Colonic mucosa (tissue), 4 donors: Measurements from ENCODE around the gene RASSF7. TPM values are rescaled to one million over a fixed set of nuclear protein-coding genes. Genes with fewer than 3 reads are reported as not detected.

Experiments
- DNase-seq: peaks from one replicate; pipeline ENCODE4 v3.0.0-alpha.2; 2020
- H3K27ac ChIP-seq: fragments of 200-600 bp; one replicate; pipeline ENCODE4 v1.8.0; 2021
- H3K27me3 ChIP-seq: fragments of 200-600 bp; one replicate; pipeline ENCODE4 v1.8.0; 2021
- H3K36me3 ChIP-seq: fragments of 200-600 bp; one replicate; pipeline ENCODE4 v1.8.0; 2021
- H3K4me1 ChIP-seq: fragments of 200-600 bp; one replicate; pipeline ENCODE4 v1.8.0; 2021; ENCODE audit warnings: mild to moderate bottlenecking
- H3K4me3 ChIP-seq: fragments of 200-600 bp; one replicate; pipeline ENCODE4 v1.8.0; 2021
- H3K9ac ChIP-seq, 2 donors: one replicate each; pipeline ENCODE4 v1.7.0; 2013; ENCODE audit warnings: control low read depth in 2 of 2, low read depth in 2 of 2, low read length in 2 of 2
- H3K9me3 ChIP-seq: fragments of 200-600 bp; one replicate; pipeline ENCODE4 v1.8.0; 2021
- CTCF ChIP-seq: fragments of 200-600 bp; IDR thresholded peaks from one replicate; pipeline ENCODE4 v1.8.0; 2022; ENCODE audit warnings: antibody characterized with exemption, mild to moderate bottlenecking
- intact Hi-C: fragments of 100-400 bp; cut with DNase I; formaldehyde crosslinking; loops from one replicate; pipeline ENCODE4 v1.14.1; 2022
- total RNA-seq, 2 donors: library from RNA; stranded (reverse); fragmentation: NEBNext Ultra II Directional in 1 of 2; extraction: Animal tissue kit (Norgen Biotek cat#: 25700) in 1 of 2; gene quantifications; one replicate each; pipeline ENCODE4 v1.2.1, GENCODE V29; 2021
- donor health status: healthy.
- donor health status: DM: no; HTN: no; CAD: no.
- donor health status: DM: no; HTN: no; CAD: no.

Gene RASSF7
- total RNA-seq, 2 donors from 2014 or later, result 108 to 139 TPM

DNA sequence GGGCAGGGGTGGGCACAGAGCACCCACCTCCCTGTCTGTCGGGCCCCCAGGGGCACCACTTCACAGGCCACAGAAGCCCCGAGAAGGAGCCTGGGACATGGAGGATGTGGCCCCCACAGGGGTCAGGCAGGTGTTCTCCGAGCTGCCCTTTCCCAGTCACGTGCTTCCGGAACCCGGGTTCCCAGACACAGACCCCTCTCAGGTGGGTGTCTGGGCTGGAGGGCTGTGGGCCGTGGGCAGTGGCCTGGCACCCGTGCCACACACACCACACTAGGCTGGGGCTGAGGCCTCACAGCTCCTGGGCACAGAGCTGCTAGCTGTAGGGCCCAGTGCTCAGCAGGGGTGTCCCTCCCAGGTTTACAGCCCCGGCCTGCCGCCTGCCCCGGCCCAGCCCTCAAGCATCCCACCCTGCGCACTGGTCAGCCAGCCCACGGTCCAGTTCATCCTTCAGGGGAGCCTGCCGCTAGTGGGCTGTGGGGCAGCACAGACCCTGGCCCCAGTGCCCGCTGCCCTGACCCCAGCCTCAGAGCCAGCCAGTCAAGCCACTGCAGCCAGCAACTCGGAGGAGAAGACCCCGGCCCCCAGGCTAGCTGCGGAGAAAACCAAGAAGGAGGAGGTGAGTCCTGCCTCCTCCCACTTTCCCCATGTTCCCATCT is 49.5 kb downstream of the RASSF7 start:
- H3K27ac ChIP-seq, result no peak overlapping the region
- H3K4me3 ChIP-seq, result no peak overlapping the region
- H3K4me1 ChIP-seq, result peaks cover 32% of the 10 kb centered on the region
- no peak for TF ChIP-seq CTCF
- no peak for DNase-seq
- no peaks in the 10 kb centered on the region for H3K9me3 ChIP-seq
- intact Hi-C loops, result no loop called here
- no peaks in the 10 kb centered on the region for H3K27me3 ChIP-seq
- H3K9ac ChIP-seq, result no peak overlapping the region
- H3K36me3 ChIP-seq, result peaks cover 35% of the 10 kb centered on the region

DNA sequence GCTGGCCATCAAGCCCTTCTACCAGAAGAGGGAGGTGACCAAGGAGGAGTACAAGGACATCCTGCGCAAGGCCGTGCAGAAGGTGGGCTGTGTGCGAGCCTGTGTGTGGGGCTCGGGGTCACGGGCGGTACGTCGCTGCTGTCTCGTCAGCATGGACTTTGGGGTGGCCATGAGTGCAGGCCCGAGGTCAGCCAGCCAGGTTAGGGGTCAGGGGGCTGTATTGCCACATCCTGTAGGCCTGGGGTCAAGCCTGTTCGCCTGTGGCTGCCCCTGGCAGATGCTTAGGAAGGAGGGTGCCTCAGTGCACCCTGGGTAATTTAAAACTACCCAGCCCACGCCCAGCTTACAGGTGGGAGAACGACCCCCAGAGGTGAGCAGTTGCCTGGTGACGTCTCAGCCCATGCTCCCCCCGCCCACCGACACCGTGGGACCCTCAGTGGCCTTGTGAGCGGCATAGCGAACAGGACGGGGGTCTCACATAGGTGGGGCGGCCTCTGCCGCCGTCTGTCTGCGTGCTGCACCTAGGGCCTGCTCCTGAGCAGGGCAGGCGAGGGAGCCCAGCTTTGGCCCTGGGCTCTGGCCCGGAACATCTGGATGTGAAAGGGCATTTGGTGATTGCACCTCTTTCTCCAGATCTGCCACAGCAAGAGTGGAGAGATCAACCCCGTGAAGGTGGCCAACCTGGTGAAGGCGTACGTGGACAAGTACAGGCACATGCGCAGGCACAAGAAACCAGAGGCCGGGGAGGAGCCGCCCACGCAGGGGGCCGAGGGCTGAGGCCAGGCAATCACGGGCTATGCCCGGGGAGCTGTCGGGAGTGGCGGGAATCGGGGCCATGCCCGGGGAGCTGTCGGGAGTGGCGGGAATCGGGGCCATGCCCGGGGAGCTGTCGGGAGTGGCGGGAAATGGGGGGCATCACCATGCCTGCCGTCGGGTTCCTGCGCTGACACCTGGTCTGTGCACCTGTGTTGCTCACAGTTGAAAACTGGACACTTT is 50.5 kb downstream of the RASSF7 start:
- peak overlapping the region in 1 of 2 donors; percentile 27 for H3K9ac ChIP-seq
- H3K4me1 ChIP-seq, result peaks cover 36% of the 10 kb centered on the region
- peak overlapping the region; percentile 83 for H3K27ac ChIP-seq
- H3K36me3 ChIP-seq, result peaks cover 26% of the 10 kb centered on the region
- intact Hi-C loops, result no loop called here
- no peak overlapping the region for H3K4me3 ChIP-seq
- no peaks in the 10 kb centered on the region for H3K27me3 ChIP-seq
- TF ChIP-seq CTCF, result no peak
- DNase-seq, result no peak
- H3K9me3 ChIP-seq, result no peaks in the 10 kb centered on the region

- peak; percentile 37 for TF ChIP-seq CTCF
- Histone ChIP-seq H3K36me3 (peaks cover 15% of the 10 kb centered on the region), H3K27ac (peak overlapping the region; percentile 83), H3K4me3 (no peak overlapping the region), H3K9me3 (no peaks in the 10 kb centered on the region), H3K9ac (peak overlapping the region in 1 of 2 donors; percentile 27), H3K27me3 (no peaks in the 10 kb centered on the region), H3K4me1 (peaks cover 41% of the 10 kb centered on the region)
- DNase-seq, result peak; percentile 85
- intact Hi-C loops, result no loop called here
Measured at GRCh38 chr11:612201-612960, 51.6 kb downstream of the RASSF7 start.

GRCh38 chr11:612961-613300 is 52.2 kb downstream of the RASSF7 start:
- Histone ChIP-seq H3K4me1 (peaks cover 41% of the 10 kb centered on the region), H3K4me3 (peak overlapping the region; percentile 3), H3K9me3 (no peaks in the 10 kb centered on the region), H3K27me3 (no peaks in the 10 kb centered on the region), H3K36me3 (peaks cover 14% of the 10 kb centered on the region), H3K9ac (peak overlapping the region in 1 of 2 donors; percentile 27), H3K27ac (peak overlapping the region; percentile 83)
- no peak for DNase-seq
- intact Hi-C loops, result no loop called here
- no peak for TF ChIP-seq CTCF

GRCh38 chr11:613369-613968 is 52.7 kb downstream of the RASSF7 start:
- peaks cover 11% of the 10 kb centered on the region for H3K36me3 ChIP-seq

More at GRCh38 chr11:613369-613968, 52.7 kb downstream of the RASSF7 start:
- Histone ChIP-seq H3K27me3 (no peaks in the 10 kb centered on the region), H3K9ac (peak overlapping the region; percentile 50 to 78), H3K27ac (peak overlapping the region; percentile 95), H3K4me3 (peak overlapping the region; percentile 8), H3K9me3 (no peaks in the 10 kb centered on the region), H3K4me1 (peaks cover 41% of the 10 kb centered on the region)
- peak; percentile 87 for DNase-seq
- intact Hi-C loops, result no loop called here
- TF ChIP-seq CTCF, result no peak
